GM20000 (cell line): ENCODE results near the gene TOE1.

Source experiments
- DNase-seq: peaks from one replicate; pipeline ENCODE4 v3.0.0; 2012; ENCODE audit warnings: low spot score
- TF ChIP-seq, protein P1 (sequence below): IDR thresholded peaks from 2 replicates; pipeline ENCODE4 v1.5.1; 2012; ENCODE audit warnings: mild to moderate bottlenecking, control low read depth; ENCODE audit errors: extremely low read depth, missing control alignments

Gene TOE1

DNA sequence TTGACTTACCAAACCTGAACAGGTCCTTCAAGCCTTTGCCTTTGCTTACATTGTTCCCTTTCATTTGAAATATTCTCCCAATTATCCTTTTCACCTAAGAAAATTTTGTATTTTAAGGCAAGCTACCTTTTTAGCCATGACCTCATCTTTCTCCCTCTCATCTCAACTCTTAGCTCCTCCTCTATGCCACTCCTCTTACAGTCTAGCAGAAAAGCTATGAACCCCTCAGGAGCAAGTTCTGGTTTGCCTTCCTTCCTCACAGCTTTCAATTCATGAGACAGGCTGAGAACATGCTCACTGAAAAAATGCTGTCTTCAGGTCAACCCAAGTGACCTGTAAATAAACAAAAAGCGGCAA lies 8.6 kb downstream of the TOE1 start:
- TF ChIP-seq, protein P1, sequence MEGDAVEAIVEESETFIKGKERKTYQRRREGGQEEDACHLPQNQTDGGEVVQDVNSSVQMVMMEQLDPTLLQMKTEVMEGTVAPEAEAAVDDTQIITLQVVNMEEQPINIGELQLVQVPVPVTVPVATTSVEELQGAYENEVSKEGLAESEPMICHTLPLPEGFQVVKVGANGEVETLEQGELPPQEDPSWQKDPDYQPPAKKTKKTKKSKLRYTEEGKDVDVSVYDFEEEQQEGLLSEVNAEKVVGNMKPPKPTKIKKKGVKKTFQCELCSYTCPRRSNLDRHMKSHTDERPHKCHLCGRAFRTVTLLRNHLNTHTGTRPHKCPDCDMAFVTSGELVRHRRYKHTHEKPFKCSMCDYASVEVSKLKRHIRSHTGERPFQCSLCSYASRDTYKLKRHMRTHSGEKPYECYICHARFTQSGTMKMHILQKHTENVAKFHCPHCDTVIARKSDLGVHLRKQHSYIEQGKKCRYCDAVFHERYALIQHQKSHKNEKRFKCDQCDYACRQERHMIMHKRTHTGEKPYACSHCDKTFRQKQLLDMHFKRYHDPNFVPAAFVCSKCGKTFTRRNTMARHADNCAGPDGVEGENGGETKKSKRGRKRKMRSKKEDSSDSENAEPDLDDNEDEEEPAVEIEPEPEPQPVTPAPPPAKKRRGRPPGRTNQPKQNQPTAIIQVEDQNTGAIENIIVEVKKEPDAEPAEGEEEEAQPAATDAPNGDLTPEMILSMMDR = no peak
- no peak for DNase-seq

DNA sequence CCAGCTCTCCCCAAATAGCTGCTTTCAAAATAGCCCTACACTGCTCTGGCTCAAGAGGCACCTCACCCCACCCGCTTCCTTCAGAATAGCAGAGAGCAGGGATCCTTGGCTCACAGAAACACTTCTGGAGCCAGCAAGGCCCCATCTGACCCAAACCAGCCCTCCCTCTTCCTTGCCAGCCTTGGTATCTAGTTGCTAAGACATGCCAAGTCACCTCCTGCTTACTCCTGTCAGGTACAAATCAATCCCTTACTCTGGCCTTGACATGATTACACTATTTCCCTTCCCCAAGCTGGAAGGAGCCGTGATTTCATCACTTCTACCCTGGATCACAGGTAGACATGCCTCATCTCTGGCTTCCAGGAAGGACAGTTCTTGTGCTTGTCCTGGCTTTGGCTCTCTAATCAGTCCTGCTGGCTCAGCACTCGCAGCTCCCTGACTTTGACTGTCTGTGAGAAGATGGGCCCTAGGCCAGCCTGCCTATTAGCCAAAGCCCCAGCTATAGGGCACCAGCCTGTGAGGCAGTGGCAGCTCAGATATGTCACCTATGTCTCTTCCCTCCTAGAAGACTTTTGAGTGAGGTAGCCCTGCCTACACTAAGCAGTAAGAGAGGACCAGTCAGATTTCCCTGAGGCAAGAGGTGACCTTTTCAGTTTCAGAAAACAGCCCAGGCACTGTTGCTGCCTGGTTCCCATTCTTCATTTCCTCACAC lies 9.2 kb downstream of the TOE1 start:
- TF ChIP-seq, protein P1 = no peak
- DNase-seq = no peak

DNA sequence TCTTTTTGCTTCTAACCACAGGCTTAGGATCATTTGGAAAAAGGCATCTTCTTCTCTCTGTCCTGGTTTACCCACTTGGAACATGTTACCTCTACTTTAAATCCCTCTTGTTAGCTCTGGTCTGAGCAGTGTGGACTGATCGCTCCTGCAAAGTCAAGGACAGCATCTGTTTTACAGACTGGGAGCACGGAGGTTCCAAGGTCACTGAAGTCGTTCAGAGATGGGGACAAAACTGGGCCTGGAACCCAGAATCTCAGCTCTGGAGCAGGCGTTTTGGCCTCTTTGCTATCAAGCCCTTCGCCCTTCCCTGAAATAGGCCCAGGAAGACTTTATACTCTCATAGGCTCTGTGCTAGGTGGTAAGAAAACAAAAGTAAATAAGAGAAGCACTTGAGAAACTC lies 11.5 kb downstream of the TOE1 start:
- no peak for DNase-seq
- TF ChIP-seq, protein P1 = no peak

DNA sequence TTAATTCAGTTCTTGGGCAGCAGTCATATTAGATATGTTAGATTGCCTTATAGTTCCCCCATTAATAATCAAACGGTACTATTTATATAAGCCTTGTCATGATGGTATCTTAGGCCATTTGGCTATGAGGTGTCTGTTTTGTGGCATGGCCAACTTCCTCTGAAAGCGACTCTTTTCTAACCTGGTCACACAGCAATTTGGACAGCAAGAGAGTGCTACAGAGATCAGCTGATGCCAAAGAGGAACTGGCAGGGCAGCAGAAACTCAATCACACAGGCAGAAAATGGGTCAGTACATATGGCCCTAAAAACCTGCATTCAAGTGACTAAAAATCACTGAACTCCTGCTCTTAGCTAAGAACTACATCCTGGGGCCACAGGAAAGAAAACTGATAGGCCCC lies 13.7 kb downstream of the TOE1 start:
- DNase-seq = no peak
- TF ChIP-seq, protein P1 = no peak

DNA sequence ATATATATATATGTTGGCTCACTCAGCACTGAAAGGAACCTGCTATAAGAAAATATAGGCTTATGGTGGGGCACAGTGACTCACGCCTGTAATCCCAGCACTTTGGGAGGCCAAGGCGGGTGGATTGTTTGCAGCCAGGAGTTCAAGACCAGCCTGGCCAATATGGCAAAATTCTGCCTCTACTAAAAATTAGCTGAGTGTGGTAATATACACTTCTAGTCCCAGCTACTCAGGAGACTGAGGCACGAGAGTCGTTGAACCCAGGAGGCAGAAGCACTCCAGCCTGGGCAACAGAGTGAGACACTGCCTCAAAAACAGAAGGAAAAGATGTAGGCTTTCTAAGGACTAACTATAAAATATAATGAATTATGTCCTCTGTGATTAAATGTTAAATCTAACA lies 14.9 kb downstream of the TOE1 start:
- no peak for DNase-seq
- TF ChIP-seq, protein P1 = no peak

DNA sequence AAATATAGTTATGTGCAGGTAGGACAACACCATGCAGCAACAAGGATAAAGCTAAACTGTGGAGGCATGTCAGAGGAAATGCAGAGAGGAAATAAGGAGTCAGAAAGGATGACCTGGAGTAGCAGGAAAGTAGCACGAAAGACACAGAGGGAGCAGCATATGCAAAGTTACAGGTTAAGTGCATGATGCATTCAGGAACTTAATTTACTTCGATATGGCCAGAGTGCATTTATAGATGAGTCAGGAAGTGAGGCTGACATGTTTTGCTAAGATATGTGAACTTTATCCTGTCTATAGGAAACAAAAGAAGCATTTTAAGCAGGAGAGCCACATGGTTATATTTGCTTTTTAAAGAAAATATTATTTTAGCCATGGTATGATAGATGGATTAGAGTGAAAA lies 15.7 kb downstream of the TOE1 start:
- DNase-seq = no peak
- TF ChIP-seq, protein P1 = no peak

DNA sequence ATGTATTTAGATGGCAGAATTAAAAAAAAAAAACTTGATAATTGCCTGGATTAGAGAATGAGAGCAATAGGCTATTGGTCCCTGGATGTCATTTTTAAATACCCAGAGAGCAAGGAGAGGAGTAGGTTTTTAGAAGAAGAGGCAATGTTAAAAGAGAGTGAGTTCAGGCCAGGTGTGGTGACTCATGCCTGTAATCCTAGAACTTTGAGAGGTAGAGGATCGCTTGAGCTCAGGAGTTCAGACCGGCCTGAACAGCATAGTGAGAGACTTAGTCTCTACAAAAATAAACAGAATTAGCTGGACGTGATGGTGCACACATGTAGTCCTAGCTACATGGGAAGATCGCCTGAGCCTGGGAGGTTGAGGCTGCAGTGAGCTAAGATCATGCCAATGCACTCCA lies 16.2 kb downstream of the TOE1 start:
- no peak for DNase-seq
- TF ChIP-seq, protein P1 = no peak
